ENCODE results near the gene CALHM3.

CALHM3 gene

GRCh38 chr10:103449208-103450144 lies 29.6 kb downstream of the CALHM3 start:
- no peak for DNase-seq

GRCh38 chr10:103448746-103449145 lies 30.3 kb downstream of the CALHM3 start:
- no peak for DNase-seq

- no peak for DNase-seq
Observed at GRCh38 chr10:103447187-103447586, 31.9 kb downstream of the CALHM3 start.

- DNase-seq = no peak
Observed at GRCh38 chr10:103445767-103446567, 33.1 kb downstream of the CALHM3 start.

- DNase-seq = no peak
Observed at GRCh38 chr10:103445366-103445765, 33.7 kb downstream of the CALHM3 start.

GRCh38 chr10:103444478-103444877 lies 34.6 kb downstream of the CALHM3 start:
- no peak for DNase-seq

GRCh38 chr10:103443475-103444185 lies 35.4 kb downstream of the CALHM3 start:
- no peak for DNase-seq

- no peak for DNase-seq
Observed at GRCh38 chr10:103442031-103442461, 37.0 kb downstream of the CALHM3 start.

GRCh38 chr10:103441611-103442010 lies 37.4 kb downstream of the CALHM3 start:
- no peak for DNase-seq

- DNase-seq = no peak
Observed at GRCh38 chr10:103441206-103441605, 37.8 kb downstream of the CALHM3 start.

- no peak for DNase-seq
Observed at GRCh38 chr10:103440416-103440815, 38.6 kb downstream of the CALHM3 start.

- DNase-seq = no peak
Observed at GRCh38 chr10:103439776-103440175, 39.3 kb downstream of the CALHM3 start.

GRCh38 chr10:103433858-103434257 lies 45.2 kb downstream of the CALHM3 start:
- DNase-seq = no peak

- DNase-seq = no peak
Observed at GRCh38 chr10:103431902-103432301, 47.1 kb downstream of the CALHM3 start.

GRCh38 chr10:103429647-103430046 lies 49.4 kb downstream of the CALHM3 start:
- DNase-seq = no peak

GRCh38 chr10:103428989-103429643 lies 49.9 kb downstream of the CALHM3 start:
- DNase-seq = no peak

GRCh38 chr10:103427866-103428265 lies 51.2 kb downstream of the CALHM3 start:
- no peak for DNase-seq

GRCh38 chr10:103423748-103424147 lies 55.3 kb downstream of the CALHM3 start:
- no peak for DNase-seq
